ENCODE results near the gene FADS6.

The FADS6 gene

DNA sequence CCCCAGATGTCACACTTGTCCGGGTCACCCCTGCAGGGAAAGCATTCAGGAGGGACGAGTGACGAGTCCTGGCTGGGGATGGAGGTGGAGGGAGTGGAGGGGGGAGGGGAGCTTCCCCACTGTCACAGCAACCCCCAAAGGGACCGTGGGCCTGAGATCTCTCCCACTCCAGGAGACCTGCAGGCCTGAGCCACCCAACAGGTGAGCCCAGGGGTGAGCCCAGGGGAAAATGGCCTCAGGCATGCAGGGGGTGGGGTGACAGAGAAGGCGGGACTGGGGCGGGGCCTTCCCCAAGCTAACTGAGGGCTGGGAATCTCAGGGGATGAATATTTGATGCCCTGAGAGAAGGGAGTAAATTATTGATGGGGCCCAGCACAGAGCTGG lies 27.2 kb upstream of the FADS6 start:
- no peak for DNase-seq (ENCODE audit: low spot score)
- in situ Hi-C loops (cut with MboI; ENCODE audit: low pct_unique_long_range_greater_than_20kb, low sequenced_read_pairs, unreplicated experiment) = no loop called here
- TF ChIP-seq, protein P1, sequence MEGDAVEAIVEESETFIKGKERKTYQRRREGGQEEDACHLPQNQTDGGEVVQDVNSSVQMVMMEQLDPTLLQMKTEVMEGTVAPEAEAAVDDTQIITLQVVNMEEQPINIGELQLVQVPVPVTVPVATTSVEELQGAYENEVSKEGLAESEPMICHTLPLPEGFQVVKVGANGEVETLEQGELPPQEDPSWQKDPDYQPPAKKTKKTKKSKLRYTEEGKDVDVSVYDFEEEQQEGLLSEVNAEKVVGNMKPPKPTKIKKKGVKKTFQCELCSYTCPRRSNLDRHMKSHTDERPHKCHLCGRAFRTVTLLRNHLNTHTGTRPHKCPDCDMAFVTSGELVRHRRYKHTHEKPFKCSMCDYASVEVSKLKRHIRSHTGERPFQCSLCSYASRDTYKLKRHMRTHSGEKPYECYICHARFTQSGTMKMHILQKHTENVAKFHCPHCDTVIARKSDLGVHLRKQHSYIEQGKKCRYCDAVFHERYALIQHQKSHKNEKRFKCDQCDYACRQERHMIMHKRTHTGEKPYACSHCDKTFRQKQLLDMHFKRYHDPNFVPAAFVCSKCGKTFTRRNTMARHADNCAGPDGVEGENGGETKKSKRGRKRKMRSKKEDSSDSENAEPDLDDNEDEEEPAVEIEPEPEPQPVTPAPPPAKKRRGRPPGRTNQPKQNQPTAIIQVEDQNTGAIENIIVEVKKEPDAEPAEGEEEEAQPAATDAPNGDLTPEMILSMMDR (IDR thresholded peaks at IDR 0.05; ENCODE audit: extremely low read depth, insufficient read depth, missing control alignments) = no peak

DNA sequence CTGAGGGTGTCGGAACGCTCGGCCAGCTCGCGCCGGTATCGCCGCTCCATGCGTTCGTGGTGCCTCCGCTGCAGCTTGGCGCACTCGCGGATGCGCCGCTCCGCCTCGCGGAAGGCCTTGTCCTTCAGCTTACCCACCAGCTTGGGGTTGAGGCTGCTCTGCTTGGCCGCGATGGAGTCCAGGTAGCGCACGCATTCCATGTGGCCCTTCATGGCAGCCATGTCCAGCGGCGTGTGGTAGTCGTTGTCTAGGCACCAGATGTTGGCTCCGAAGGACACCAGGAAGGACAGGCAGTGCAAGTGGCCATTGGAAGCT lies 26.8 kb upstream of the FADS6 start:
- TF ChIP-seq, protein P1 (IDR thresholded peaks at IDR 0.05; ENCODE audit: extremely low read depth, insufficient read depth, missing control alignments) = no peak
- DNase-seq (ENCODE audit: low spot score) = no peak
- in situ Hi-C loops (cut with MboI; ENCODE audit: low pct_unique_long_range_greater_than_20kb, low sequenced_read_pairs, unreplicated experiment) = no loop called here

DNA sequence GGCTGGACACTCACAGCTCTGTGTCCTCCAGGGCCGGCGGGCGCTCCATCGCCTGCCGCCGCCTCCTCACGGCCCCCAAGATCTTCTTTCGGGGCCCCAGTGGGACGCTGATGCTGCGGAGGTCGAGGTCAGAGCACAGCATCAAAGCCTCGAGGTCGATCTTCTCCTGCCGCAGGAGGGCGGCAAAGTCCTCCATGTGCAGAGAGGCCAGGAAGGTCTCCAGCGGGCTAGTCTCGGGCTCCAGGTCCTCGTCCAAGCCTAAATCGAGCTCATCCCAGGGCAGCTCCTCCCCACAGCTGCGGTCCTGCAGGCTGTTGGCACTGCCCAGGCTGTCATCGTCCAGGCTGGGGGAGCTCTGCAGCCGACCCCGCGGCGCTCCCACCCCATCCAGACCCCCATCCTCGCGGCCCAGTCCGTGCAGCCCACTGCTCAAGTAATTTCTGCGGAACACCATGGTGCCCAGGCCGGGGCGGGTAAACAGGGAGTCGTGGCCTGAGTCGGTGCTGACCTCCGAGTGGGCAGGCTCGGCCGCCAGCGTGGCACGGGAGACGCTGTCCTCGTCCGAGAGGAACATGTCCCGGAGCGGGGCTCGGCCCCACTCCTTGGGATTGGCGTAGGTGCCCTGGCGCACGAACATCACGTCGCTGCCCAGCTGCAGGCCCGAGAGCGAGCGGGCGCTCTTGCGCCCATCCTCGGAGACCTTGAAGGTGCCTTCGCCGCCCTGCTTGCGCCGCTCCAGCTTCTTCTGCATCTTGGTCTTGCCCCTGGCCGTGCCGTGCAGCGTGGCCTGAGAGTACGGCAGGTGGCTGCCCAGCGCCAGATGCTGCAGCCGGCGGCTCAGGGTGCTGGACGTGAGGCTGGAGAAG lies 26.2 kb upstream of the FADS6 start:
- in situ Hi-C loops (cut with MboI; ENCODE audit: low pct_unique_long_range_greater_than_20kb, low sequenced_read_pairs, unreplicated experiment) = no loop called here
- TF ChIP-seq, protein P1 (IDR thresholded peaks at IDR 0.05; ENCODE audit: extremely low read depth, insufficient read depth, missing control alignments) = no peak
- no peak for DNase-seq (ENCODE audit: low spot score)

DNA sequence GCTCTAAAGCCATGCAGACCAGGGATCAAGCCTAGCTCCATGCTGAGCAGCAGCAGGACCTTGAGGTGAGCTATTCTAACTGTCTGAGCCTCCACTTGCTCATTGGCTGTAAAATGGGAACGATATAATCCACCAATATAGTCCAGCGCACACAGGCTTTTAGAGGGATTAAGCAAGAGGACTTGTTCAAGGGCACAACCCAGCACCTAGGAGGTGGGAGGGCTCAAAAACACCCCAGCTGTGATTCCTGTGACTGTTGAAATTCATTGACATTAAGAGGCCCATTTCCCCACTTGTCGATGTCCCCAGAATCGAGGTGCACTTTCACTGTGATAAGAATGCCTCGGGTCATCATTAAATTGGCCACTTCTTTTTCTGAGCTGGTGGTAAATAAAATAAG lies 25.5 kb upstream of the FADS6 start:
- TF ChIP-seq, protein P1 (IDR thresholded peaks at IDR 0.05; ENCODE audit: extremely low read depth, insufficient read depth, missing control alignments) = no peak
- in situ Hi-C loops (cut with MboI; ENCODE audit: low pct_unique_long_range_greater_than_20kb, low sequenced_read_pairs, unreplicated experiment) = no loop called here
- no peak for DNase-seq (ENCODE audit: low spot score)

DNA sequence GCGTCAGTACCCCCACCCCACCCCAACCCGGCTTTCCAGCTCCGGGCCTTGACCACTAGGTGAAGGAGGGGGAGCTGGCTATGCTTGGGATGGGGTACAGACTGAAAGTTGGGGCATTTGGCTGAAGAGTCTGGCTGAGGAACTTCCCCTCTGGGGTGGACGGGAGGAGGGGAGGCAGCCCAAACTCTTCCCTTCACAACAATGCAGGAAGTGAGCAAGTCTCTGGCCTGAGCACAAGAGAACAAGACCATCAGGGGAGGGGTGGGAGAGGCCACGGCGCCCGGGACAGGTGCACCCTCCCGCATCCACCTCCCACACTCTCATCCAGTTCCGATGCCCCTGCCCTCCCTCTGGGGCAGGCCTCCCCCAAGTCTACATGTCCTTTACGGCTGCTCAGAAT lies 24.0 kb upstream of the FADS6 start:
- in situ Hi-C loops (cut with MboI; ENCODE audit: low pct_unique_long_range_greater_than_20kb, low sequenced_read_pairs, unreplicated experiment) = no loop called here
- TF ChIP-seq, protein P1 (IDR thresholded peaks at IDR 0.05; ENCODE audit: extremely low read depth, insufficient read depth, missing control alignments) = no peak

DNA sequence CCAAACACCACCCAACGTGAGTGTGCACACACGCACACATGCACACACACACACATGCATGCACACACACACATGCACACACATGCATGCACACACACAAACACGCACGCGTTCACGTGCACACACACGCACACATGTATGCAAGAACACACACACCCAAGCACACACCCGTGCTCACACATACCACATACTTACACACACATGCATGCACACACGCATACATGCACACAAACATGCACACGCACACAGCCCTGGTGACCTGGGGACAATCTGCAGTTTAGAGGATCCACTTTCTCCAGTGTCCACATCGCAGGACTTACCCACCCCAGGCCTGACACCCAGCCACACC lies 23.4 kb upstream of the FADS6 start:
- no peak for DNase-seq (ENCODE audit: low spot score)
- TF ChIP-seq, protein P1 (IDR thresholded peaks at IDR 0.05; ENCODE audit: extremely low read depth, insufficient read depth, missing control alignments) = no peak
- in situ Hi-C loops (cut with MboI; ENCODE audit: low pct_unique_long_range_greater_than_20kb, low sequenced_read_pairs, unreplicated experiment) = no loop called here

More for the DNA sequence above, 24.0 kb upstream of the FADS6 start:
- DNase-seq (ENCODE audit: low spot score) = no peak
